Astrocyte (in vitro differentiated cells and primary cell): ENCODE results near the gene CDH13.

Source experiments
- CTCF ChIP-seq: IDR thresholded peaks from 2 replicates; pipeline ENCODE4 v1.5.1; 2011; ENCODE audit warnings: low read depth, mild to moderate bottlenecking, inconsistent platforms, low read length, moderate library complexity; ENCODE audit not compliant: insufficient read depth
- EZH2 ChIP-seq: IDR thresholded peaks from 2 replicates; pipeline ENCODE4 v1.6.1; 2012; ENCODE audit warnings: mild to moderate bottlenecking, low read length, inconsistent platforms; ENCODE audit not compliant: insufficient read depth

- TF ChIP-seq EZH2 (no peak), CTCF (no peak)
Measured at GRCh38 chr16:82657786-82658185, 31.0 kb downstream of the CDH13 start.
